ENCODE results near the gene KRT79.
A peak's percentile ranks its signal among the peaks of the same experiment; 100 is the strongest.
"Not testable (repeated sequence)": the region's sequence is repeated elsewhere in the genome, so short reads cannot be mapped to it uniquely, and the experiment has no call there.

The KRT79 gene

GRCh38 chr12:52833922-52834726 lies at the start of gene KRT79:
Gene KRT79, minus strand, starts transcription at chr12:52834311. Its CDS starts 51 bp downstream, at chr12:52834260.
- no peak for DNase-seq

- DNase-seq: not testable (repeated sequence)
Observed at GRCh38 chr12:52880499-52880898, 46.4 kb upstream of the KRT79 start.

- DNase-seq: peak; percentile 76
Observed at GRCh38 chr12:52879394-52880351, 45.6 kb upstream of the KRT79 start.

DNA sequence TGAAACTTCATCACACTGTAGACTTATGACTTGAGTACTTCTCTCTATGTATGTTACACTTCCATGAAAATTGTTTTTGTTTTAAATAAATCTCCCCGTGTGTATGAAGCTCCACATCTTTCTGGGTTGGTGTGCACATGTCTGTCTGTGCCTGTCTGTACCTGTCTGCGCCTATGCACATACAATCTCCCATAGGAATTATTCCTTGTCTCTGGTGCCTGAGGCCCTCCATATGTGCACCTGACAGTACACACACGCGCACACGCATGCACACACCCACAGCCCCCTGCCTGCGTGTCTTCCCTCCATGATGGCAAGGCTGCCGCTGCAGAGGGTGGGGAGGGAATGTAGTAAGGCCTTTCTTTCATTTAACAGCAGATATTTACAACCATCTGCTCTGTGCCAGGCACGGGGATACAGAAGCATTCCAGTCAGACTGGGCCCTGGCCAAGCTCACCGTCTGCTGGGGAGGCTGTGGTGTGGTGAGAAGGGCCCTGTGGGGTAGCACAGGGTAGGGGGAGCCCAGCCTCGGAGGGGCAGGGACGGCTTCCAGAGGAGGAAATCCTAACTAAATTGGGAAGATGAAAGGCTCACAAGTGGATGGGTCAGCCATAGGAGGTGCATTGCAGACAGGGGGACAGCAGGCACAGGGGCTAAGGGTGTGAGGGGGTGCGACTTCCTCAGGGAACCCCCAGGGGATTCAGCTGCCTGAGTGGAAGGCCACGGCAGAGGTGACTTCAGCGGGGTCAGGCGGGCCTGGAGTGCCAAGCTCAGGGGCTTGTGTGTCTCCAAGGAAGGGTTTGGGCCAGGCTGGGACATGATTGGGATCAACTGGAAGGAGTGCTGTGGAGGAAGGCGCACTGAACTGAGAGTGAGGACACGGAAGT lies 44.6 kb upstream of the KRT79 start:
- no peak for DNase-seq

DNA sequence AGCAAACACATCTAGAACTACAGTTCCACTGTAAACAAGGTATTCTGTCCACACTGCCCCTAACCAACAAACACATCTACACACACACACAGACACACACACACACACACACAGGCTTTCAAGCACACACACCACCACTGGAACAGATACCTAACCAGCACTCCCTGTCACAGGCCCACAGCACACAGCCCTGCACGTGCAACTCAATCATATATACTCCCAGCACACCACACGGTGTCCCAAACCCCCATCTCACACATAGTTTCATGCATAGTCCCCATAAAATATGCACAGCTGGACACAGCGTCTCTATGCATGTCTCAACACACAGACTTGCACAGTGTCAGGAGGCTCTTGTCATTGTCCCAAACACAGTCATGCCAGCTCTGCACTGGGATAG lies 43.1 kb upstream of the KRT79 start:
- DNase-seq: no peak

- DNase-seq: no peak
Observed at GRCh38 chr12:52876372-52876771, 42.3 kb upstream of the KRT79 start.

- no peak for DNase-seq
Observed at GRCh38 chr12:52874573-52875435, 40.7 kb upstream of the KRT79 start.

DNA sequence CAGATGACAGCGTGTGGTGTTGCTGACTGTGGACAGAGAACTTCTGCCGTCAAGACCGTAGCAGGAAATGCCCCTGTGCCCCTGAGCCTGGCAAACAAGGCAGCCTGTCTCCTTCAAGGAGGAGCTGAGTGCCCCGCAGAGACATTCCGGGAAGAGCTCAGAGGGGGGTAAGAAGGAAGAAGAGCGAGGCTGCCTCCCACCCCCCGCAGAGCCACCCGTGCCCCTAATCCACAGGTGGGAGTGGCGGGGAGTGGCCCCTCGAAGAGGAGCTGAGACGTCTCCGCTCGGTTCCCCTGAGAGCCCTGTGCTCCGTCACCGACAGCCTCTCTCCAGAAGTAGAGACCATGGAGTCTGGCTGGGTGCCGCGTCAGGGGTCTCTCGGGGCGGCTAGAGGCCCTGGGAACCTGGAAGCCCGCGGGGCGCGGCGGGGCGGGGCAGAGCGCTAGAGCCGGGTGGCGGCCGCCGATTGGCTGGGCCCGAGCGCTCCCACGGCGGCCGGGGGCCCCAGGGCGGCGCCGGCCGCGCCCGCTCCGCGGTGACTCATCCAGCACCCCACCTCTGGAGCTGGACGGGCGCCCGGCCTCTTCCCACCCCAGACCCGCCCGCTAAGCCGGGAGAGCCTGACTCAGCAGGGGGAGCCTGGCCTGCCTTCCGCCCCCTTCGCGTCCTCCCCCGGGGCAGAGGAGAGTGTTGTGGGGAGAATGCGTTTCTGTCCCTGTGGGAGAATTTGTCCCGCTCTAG lies 39.9 kb upstream of the KRT79 start:
- DNase-seq: peak; percentile 71

DNA sequence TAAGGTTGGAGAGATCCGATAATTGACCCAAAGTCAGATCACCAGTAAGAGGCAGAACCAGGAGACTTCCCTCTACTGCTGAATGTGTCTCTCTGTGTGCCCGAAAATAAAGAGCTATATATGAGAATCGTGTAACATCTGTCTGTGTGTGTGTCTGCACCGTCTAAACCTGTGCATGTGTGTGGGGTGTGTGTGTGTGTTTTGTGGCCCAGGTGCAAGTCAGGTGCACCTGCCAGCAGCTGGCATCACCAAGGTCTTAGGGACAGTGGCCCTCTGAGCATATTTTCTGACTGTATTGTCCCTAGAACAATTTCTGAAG lies 39.4 kb upstream of the KRT79 start:
- DNase-seq: no peak

DNA sequence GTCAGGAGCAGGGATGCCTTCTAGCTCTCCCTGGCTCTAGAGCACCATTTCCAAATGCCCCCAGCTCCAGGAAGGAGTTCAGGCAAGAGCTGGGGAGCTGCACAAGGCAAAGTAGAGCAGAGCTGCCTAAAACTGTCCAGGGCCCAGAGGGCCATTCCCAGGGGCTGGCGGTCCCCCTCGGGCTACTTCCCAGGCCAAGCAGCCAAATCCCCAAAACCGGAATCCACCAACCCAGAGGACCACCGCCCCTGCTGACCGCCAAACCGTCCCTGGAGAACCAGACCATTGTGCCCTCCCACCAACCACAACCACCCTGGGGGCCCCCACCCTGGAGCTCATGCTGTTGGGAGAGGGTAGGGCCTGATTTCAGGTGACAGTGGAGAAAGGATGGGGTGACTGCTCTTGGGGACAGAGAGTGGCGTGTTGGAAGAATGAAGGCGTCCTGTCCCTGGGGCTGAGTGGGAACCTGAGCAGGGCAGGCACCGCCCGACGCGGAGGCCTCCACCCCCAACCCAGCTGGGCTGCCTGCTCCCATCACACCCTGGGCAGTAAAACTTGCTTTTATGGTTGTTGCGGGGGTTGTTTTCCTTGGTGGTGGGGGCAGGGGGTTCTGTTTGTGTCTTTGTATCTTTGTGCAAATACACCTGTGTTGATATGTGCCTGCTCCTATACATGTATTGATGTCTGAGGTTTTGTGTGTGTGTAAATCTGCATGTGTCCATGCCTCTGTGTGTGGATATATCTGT lies 38.7 kb upstream of the KRT79 start:
- DNase-seq: no peak

DNA sequence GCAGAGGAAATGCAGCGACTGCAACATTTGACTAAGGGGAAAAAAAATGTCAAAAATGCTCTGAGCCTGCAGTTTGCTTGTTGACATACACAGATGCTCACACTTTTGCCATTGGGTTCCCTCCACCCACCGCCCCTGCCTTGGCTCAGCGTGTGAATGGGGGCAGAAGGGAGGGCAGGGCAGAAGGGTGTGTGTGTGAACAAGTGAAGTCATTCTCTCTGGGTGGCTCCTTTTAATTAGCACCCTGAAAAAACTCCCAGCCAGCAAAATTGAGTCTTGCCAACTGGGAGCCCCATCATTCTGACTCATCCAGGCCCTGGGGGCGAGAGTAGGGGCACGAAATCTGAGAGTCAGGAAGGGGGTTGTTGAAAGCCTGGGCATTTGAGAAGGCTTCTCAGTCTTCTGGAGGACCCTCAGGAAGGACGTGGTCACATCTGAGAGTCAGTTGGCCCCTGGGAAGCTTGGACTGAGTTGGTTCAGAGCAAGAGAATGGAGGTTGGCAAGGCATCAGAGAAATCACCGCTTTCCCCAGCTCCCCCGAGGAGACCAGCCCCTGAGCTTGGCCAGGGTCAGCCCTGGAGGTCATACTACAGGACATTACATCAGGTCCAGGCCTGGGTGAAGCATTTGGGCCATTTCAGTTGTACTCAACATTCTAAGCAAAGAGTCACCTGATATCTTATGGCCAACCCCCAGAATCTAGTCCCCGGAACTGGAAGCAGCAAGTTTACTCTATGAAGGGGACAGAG lies 37.4 kb upstream of the KRT79 start:
- DNase-seq: no peak

DNA sequence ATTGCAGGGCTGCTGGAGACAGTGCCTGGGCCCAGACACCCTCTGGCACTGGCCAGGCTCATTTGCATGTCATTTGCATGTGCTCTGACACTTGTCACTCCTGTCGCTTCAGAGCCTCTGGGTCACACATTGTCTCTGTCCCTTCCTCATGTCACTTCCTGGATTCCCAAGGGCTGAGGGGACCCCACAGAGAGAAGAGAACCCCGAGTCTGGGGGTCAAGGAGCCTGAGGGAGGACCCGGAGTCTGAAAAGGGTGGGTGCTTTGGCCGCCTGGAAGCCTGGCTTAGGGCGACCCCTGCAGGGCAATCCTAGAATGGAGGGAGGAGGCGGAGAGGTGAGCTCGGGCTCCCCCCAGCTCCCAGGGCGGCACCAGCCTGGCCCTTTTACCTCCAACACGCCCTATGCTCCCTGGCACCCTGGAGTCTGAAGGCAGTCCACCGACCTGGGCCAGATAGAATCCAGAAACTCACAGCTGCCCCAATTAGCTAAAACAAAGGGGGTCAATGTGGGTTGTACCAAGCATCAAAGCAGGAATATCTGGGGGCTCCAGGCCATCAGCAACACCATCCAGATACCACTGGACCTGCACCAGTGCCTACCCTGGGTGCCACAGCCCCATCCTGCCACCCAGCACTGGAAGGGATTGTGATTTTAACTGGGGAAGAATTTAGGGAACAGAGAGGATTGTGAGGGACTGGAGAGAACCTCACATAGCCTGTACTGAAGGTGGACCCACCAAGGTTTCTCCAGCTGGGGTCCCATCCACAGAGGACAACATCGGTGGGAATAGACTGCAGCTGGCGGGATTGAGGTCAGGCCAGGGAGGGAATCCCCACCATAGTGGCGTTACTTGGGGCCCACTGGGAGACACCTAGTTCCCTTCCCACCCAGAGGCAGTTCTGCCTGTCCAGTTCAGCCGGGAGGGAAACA lies 36.5 kb upstream of the KRT79 start:
- peak; percentile 82 for DNase-seq

DNA sequence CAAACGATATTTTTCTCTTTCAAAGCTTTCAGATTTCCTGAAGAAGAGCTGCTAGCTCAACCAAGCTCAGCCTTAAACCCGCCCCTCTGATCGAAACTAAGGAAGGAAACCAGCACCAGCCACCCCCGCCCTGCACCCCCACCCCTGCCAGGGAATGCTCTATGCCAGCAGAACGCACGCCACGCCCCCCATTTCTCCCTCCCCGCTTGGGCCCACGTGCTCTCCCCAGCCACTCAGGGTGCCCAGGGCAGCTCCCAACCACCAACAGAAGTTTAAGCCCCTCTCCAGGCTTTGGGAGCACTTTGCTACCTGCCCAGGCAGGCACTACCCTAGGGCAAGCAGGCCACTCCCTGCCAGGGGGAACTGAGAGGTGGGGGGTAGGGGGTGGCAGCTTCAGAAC lies 33.5 kb upstream of the KRT79 start:
- peak; percentile 77 for DNase-seq

DNA sequence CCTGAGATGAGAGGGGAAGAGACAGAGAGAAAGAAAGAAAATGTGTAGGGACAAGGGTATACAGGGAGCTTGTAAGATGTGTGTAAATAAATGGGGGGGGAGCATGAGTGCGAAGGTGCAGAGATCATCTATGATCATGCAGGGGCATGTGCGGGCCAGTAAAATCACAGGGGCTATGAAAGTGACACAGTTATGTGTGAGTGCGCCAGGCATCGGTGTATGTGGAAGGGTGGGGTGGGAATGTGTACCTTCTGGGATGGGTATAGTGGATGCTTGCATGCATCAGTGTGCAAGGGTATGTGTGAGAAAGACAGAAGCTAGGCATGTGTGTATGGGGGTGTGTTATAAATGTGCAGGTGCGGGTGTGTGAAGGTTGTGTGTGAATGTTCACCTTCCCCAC lies 33.0 kb upstream of the KRT79 start:
- no peak for DNase-seq

GRCh38 chr12:52865090-52865944 lies 31.2 kb upstream of the KRT79 start:
- DNase-seq: peak; percentile 13

DNA sequence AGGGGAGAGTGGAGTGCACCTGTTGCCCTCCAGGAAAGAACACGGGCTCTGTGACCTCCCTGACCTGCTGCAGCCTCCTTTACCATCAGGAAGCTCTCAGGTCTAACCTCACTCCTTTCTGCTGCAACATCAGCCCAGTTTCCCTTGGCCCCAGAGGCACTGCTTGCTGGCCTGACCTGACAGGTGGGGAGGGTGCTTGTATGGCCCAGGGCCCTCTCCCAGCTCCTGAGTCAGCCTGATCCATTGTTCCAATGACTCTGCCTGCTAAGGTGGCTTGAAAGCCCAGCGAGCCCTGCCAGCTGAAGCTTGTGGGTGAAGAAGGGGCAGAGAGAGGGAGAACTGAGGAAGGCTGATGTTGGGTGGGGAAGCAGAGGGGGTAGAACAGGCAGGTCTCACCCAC lies 27.9 kb upstream of the KRT79 start:
- no peak for DNase-seq

DNA sequence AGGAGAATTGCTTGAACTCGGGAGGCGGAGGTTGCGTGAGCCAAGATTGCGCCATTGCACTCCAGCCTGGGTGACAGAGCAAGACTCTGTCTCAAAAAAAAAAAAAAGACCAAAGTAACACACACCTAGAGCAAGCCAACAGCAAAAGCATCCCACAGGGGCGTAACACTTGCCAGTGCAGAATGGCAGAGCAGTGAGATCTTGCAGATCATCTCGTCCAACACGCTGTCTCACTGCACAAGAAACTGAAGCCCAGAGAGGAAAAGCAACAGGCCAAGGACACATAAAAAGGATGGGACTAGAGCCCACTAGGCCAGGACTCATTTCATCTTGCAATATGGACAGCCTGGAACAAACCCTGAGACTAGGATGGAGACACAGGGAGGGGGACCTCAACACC lies 27.4 kb upstream of the KRT79 start:
- DNase-seq: no peak

Measured in CD4-positive, alpha-beta T cell treated with Interleukin-6 for 4 hours (primary cell).